Prostate gland (tissue), 2 donors: ENCODE data around the gene MBNL2. TPM values are rescaled to one million over a fixed set of nuclear protein-coding genes. Genes with fewer than 3 reads are reported as not detected.

Experiments used
- DNase-seq: peaks from one replicate; pipeline ENCODE4 v3.0.0-alpha.2; 2019; ENCODE audit warnings: low spot score
- H3K27ac ChIP-seq, 2 donors: fragments of 200-600 bp; sonication (generic); 2 replicates each; pipeline ENCODE4 v1.5.1; 2017 to 2019
- H3K27me3 ChIP-seq: fragments of 200-600 bp; sonication (generic); replicated peaks from 2 replicates; pipeline ENCODE4 v1.5.1; 2019; ENCODE audit not compliant: insufficient read depth
- H3K36me3 ChIP-seq, 2 donors: fragments of 200-600 bp; sonication (generic); 1 replicate in 1 of 2; 2 replicates in 1 of 2; pipeline versions ENCODE4 v1.5.1 to v1.8.1; 2017 to 2019
- H3K4me1 ChIP-seq: fragments of 200-600 bp; sonication (generic); replicated peaks from 2 replicates; pipeline ENCODE4 v1.5.1; 2019
- H3K4me3 ChIP-seq, 2 donors: fragments of 200-600 bp; sonication (generic); 2 replicates each; pipeline ENCODE4 v1.5.1; 2017 to 2019
- H3K9me3 ChIP-seq: fragments of 200-600 bp; sonication (generic); 2 replicates; pipeline ENCODE4 v1.5.1; 2017
- CTCF ChIP-seq, 4 experiments: fragments of 200-600 bp in 2 of 4; fragments of 450-650 bp in 2 of 4; sonication (generic) in 2 of 4; IDR thresholded peaks; 1 replicate in 3 of 4; 2 replicates in 1 of 4; pipeline ENCODE4 v1.5.1; 2016 to 2019; ENCODE audit warnings: antibody characterized with exemption in 4 of 4, mild to moderate bottlenecking in 2 of 4, moderate library complexity in 2 of 4
- POLR2A ChIP-seq: fragments of 450-650 bp; IDR thresholded peaks from one replicate; pipeline ENCODE4 v1.6.1; 2016; ENCODE audit warnings: antibody characterized with exemption, mild to moderate bottlenecking
- POLR2AphosphoS5 ChIP-seq: sonication (generic); formaldehyde crosslinking; IDR thresholded peaks from one replicate; pipeline ENCODE4 v1.6.1; 2017; ENCODE audit warnings: antibody characterized with exemption
- WGBS: methylation state at CpG from one replicate; pipeline ENCODE4 v1.1.5; 2018; 5-methylcytosine and 5-hydroxymethylcytosine counted together
- intact Hi-C: fragments of 100-400 bp; cut with DNase I; formaldehyde crosslinking; loops from one replicate; pipeline ENCODE4 v1.14.2; 2022
- total RNA-seq, 2 donors: library from RNA; depleted of rRNA; stranded (reverse); fragments of >200 nt; gene quantifications; one replicate each; pipeline ENCODE4 v1.1.0, GENCODE V29; 2016

Gene MBNL2
- total RNA-seq, 2 donors from 2014 or later, result 59.1 to 85.7 TPM

GRCh38 chr13:97234236-97234635 is 12.1 kb downstream of the MBNL2 start:
- Histone ChIP-seq H3K36me3 (no peaks in the 10 kb centered on the region), H3K27me3 (no peaks in the 10 kb centered on the region), H3K4me3 (no peak overlapping the region), H3K4me1 (no peaks in the 10 kb centered on the region), H3K27ac (no peak overlapping the region), H3K9me3 (no peaks in the 10 kb centered on the region)
- intact Hi-C loops, result no loop called here
- TF ChIP-seq POLR2AphosphoS5, result no peak
- no peak for TF ChIP-seq POLR2A
- TF ChIP-seq CTCF (IDR thresholded peaks at IDR 0.05), result no peak
- no peak for DNase-seq
- WGBS, result 90% methylated on average over 5 of the region's 5 CpGs

GRCh38 chr13:97234742-97235141 is 12.6 kb downstream of the MBNL2 start:
- Histone ChIP-seq H3K4me1 (no peaks in the 10 kb centered on the region), H3K27me3 (no peaks in the 10 kb centered on the region), H3K27ac (peak overlapping the region in 1 of 2 donors; percentile 13), H3K36me3 (no peaks in the 10 kb centered on the region), H3K4me3 (no peak overlapping the region), H3K9me3 (no peaks in the 10 kb centered on the region)
- DNase-seq, result no peak
- WGBS, result 61% methylated on average over 13 of the region's 13 CpGs
- intact Hi-C loops, result no loop called here
- TF ChIP-seq POLR2AphosphoS5 (no peak), POLR2A (no peak), CTCF (IDR thresholded peaks at IDR 0.05) (no peak)

- Histone ChIP-seq H3K27me3 (no peaks in the 10 kb centered on the region), H3K36me3 (no peaks in the 10 kb centered on the region), H3K27ac (peak overlapping the region in 1 of 2 donors; percentile 13), H3K9me3 (no peaks in the 10 kb centered on the region), H3K4me1 (no peaks in the 10 kb centered on the region), H3K4me3 (no peak overlapping the region)
- TF ChIP-seq CTCF (IDR thresholded peaks at IDR 0.05) (no peak), POLR2AphosphoS5 (no peak), POLR2A (no peak)
- 25% methylated on average over 18 of the region's 18 CpGs for WGBS
- no peak for DNase-seq
- intact Hi-C loops, result no loop called here
These were observed 13.6 kb downstream of the MBNL2 start for GRCh38 chr13:97235549-97236231.

- H3K4me1 ChIP-seq, result no peaks in the 10 kb centered on the region
- 63% methylated on average over 1 of the region's 1 CpG for WGBS
These were observed 15.3 kb downstream of the MBNL2 start for GRCh38 chr13:97237388-97237787.

More at GRCh38 chr13:97237388-97237787, 15.3 kb downstream of the MBNL2 start:
- H3K36me3 ChIP-seq, result no peaks in the 10 kb centered on the region
- no peaks in the 10 kb centered on the region for H3K9me3 ChIP-seq
- H3K4me3 ChIP-seq, result no peak overlapping the region
- intact Hi-C loops, result no loop called here
- H3K27me3 ChIP-seq, result no peaks in the 10 kb centered on the region
- no peak overlapping the region for H3K27ac ChIP-seq
- no peak for TF ChIP-seq POLR2A
- no peak for TF ChIP-seq CTCF (IDR thresholded peaks at IDR 0.05)
- TF ChIP-seq POLR2AphosphoS5, result no peak
- DNase-seq, result no peak
